ENCODE results near the gene CD22.

DNA sequence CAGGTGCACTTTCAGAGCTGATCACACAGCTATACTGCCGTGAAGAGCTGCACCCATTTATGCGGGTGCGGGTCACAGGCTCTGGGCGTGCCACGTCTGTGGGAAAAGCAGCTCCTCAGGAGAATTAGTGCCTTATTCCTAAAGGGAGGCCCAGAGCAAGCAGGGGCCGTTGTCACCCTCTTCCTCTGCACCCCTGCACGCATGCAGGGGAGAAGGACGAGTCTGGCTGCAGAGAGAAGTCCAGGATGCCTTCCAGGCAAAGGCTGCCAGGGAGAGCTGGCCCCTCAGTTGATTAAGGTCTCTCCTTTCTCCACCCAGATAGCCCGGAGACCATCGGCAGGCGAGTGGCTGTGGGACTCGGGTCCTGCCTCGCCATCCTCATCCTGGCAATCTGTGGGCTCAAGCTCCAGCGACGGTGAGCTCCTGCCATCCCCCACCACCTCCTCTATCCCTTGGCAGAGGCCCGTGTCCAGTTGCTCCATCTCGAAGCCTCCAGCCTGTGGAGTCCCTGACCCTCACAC, 15.6 kb downstream of the CD22 start:
- no peak for TF ChIP-seq EZH2 (IDR thresholded peaks at IDR 0.05; ENCODE audit: borderline replicate concordance, low read depth, low read length, poor library complexity, severe bottlenecking)
- TF ChIP-seq, protein P1, sequence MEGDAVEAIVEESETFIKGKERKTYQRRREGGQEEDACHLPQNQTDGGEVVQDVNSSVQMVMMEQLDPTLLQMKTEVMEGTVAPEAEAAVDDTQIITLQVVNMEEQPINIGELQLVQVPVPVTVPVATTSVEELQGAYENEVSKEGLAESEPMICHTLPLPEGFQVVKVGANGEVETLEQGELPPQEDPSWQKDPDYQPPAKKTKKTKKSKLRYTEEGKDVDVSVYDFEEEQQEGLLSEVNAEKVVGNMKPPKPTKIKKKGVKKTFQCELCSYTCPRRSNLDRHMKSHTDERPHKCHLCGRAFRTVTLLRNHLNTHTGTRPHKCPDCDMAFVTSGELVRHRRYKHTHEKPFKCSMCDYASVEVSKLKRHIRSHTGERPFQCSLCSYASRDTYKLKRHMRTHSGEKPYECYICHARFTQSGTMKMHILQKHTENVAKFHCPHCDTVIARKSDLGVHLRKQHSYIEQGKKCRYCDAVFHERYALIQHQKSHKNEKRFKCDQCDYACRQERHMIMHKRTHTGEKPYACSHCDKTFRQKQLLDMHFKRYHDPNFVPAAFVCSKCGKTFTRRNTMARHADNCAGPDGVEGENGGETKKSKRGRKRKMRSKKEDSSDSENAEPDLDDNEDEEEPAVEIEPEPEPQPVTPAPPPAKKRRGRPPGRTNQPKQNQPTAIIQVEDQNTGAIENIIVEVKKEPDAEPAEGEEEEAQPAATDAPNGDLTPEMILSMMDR (conservative IDR thresholded peaks at IDR 0.05; ENCODE audit: low read depth, low read length): no peak
